HUES64 (cell line): ENCODE measurements around the gene CYLD.

Experiments
- H3K27ac ChIP-seq: 2 replicates; pipeline ENCODE4 v1.7.0; 2013; ENCODE audit warnings: low read depth, low read length, inconsistent platforms
- H3K27me3 ChIP-seq: 2 replicates; pipeline ENCODE4 v1.6.1; 2013; ENCODE audit warnings: mild to moderate bottlenecking, low read length; ENCODE audit not compliant: insufficient read depth
- H3K36me3 ChIP-seq: 2 replicates; pipeline ENCODE4 v1.6.1; 2013; ENCODE audit warnings: mild to moderate bottlenecking, low read length; ENCODE audit not compliant: insufficient read depth
- H3K4me1 ChIP-seq: 2 replicates; pipeline ENCODE4 v1.6.1; 2013; ENCODE audit warnings: mild to moderate bottlenecking, low read length, moderate library complexity; ENCODE audit not compliant: insufficient read depth
- H3K4me3 ChIP-seq: 2 replicates; pipeline ENCODE4 v1.5.1; 2013; ENCODE audit warnings: mild to moderate bottlenecking, low read length, moderate library complexity
- H3K9ac ChIP-seq: 2 replicates; pipeline ENCODE4 v1.6.1; 2013; ENCODE audit warnings: mild to moderate bottlenecking, low read depth, low read length
- H3K9me3 ChIP-seq: 2 replicates; pipeline ENCODE4 v1.6.1; 2013; ENCODE audit warnings: low read depth, low read length; ENCODE audit not compliant: insufficient read depth
- WGBS: fragments of 150-250, 120-280 bp; methylation state at CpG from one replicate; pipeline ENCODE4 v1.1.7; 2013; ENCODE audit warnings: missing lambda C conversion rate; 5-methylcytosine and 5-hydroxymethylcytosine counted together

CYLD gene

GRCh38 chr16:50742576-50743200 is 802 bp downstream of the CYLD start:
- Histone ChIP-seq H3K27ac (no peak overlapping the region; the same call in 1 of the 2 replicates), H3K27me3 (no peaks in the 10 kb centered on the region), H3K36me3 (no peaks in the 10 kb centered on the region), H3K4me1 (peaks cover 20% of the 10 kb centered on the region), H3K9ac (peak overlapping the region; percentile 38; the same call in 1 of the 2 replicates), H3K9me3 (no peaks in the 10 kb centered on the region), H3K4me3 (peak overlapping the region; percentile 73)
- 1% methylated on average over 23 of the region's 28 CpGs for WGBS

- Histone ChIP-seq H3K36me3 (no peaks in the 10 kb centered on the region), H3K27ac (no peak overlapping the region), H3K27me3 (no peaks in the 10 kb centered on the region), H3K9me3 (no peaks in the 10 kb centered on the region), H3K9ac (no peak overlapping the region), H3K4me1 (peaks cover 20% of the 10 kb centered on the region), H3K4me3 (0 out of 2 replicates have a peak overlapping the region, but pooled peaks have one; percentile 3)
- 71% methylated on average over 1 of the region's 3 CpGs for WGBS
These were observed 1.8 kb downstream of the CYLD start for GRCh38 chr16:50743581-50744225.

GRCh38 chr16:50744881-50745280 is 3.0 kb downstream of the CYLD start:
- 75% methylated on average over 2 of the region's 3 CpGs for WGBS
- no peaks in the 10 kb centered on the region for H3K27me3 ChIP-seq
- H3K4me3 ChIP-seq = 0 out of 2 replicates have a peak overlapping the region, but pooled peaks have one; percentile 3
- peaks cover 20% of the 10 kb centered on the region for H3K4me1 ChIP-seq
- no peaks in the 10 kb centered on the region for H3K9me3 ChIP-seq
- H3K27ac ChIP-seq = no peak overlapping the region; the same call in 1 of the 2 replicates
- H3K9ac ChIP-seq = no peak overlapping the region
- H3K36me3 ChIP-seq = no peaks in the 10 kb centered on the region

GRCh38 chr16:50745940-50746339 is 4.1 kb downstream of the CYLD start:
- Histone ChIP-seq H3K9me3 (no peaks in the 10 kb centered on the region), H3K36me3 (no peaks in the 10 kb centered on the region), H3K4me3 (no peak overlapping the region), H3K27me3 (no peaks in the 10 kb centered on the region), H3K4me1 (peaks cover 20% of the 10 kb centered on the region), H3K9ac (no peak overlapping the region), H3K27ac (no peak overlapping the region)
- 89% methylated on average over 4 of the region's 4 CpGs for WGBS

GRCh38 chr16:50747207-50747956 is 5.5 kb downstream of the CYLD start:
- no peak overlapping the region for H3K27ac ChIP-seq
- 90% methylated on average over 7 of the region's 7 CpGs for WGBS
- H3K9ac ChIP-seq = no peak overlapping the region
- no peak overlapping the region for H3K4me3 ChIP-seq
- H3K9me3 ChIP-seq = no peaks in the 10 kb centered on the region
- no peaks in the 10 kb centered on the region for H3K27me3 ChIP-seq
- peaks cover 20% of the 10 kb centered on the region for H3K4me1 ChIP-seq
- no peaks in the 10 kb centered on the region for H3K36me3 ChIP-seq

GRCh38 chr16:50751528-50751927 is 9.6 kb downstream of the CYLD start:
- peaks cover 3% of the 10 kb centered on the region; the same call in 1 of the 2 replicates for H3K36me3 ChIP-seq
- WGBS = 90% methylated on average over 6 of the region's 6 CpGs
- no peak overlapping the region for H3K27ac ChIP-seq
- H3K9ac ChIP-seq = no peak overlapping the region
- no peaks in the 10 kb centered on the region for H3K9me3 ChIP-seq
- H3K4me1 ChIP-seq = no peaks in the 10 kb centered on the region
- H3K4me3 ChIP-seq = no peak overlapping the region
- no peaks in the 10 kb centered on the region for H3K27me3 ChIP-seq

- no peak overlapping the region for H3K27ac ChIP-seq
- 88% methylated on average over 4 of the region's 4 CpGs for WGBS
- H3K27me3 ChIP-seq = no peaks in the 10 kb centered on the region
- H3K9ac ChIP-seq = no peak overlapping the region
- no peaks in the 10 kb centered on the region for H3K9me3 ChIP-seq
- no peak overlapping the region for H3K4me3 ChIP-seq
- H3K4me1 ChIP-seq = no peaks in the 10 kb centered on the region
- peaks cover 3% of the 10 kb centered on the region; the same call in 1 of the 2 replicates for H3K36me3 ChIP-seq
These were observed 10.8 kb downstream of the CYLD start for GRCh38 chr16:50752471-50753235.

GRCh38 chr16:50756473-50756872 is 14.6 kb downstream of the CYLD start:
- Histone ChIP-seq H3K9ac (no peak overlapping the region), H3K9me3 (no peaks in the 10 kb centered on the region), H3K4me3 (no peak overlapping the region), H3K36me3 (peaks cover 3% of the 10 kb centered on the region; the same call in 1 of the 2 replicates), H3K27me3 (no peaks in the 10 kb centered on the region), H3K4me1 (no peaks in the 10 kb centered on the region), H3K27ac (no peak overlapping the region)
- 90% methylated on average over 3 of the region's 3 CpGs for WGBS

GRCh38 chr16:50761267-50761666 is 19.4 kb downstream of the CYLD start:
- 82% methylated on average over 1 of the region's 1 CpG for WGBS
- Histone ChIP-seq H3K27me3 (no peaks in the 10 kb centered on the region), H3K9me3 (peaks cover 5% of the 10 kb centered on the region; the same call in 1 of the 2 replicates), H3K36me3 (no peaks in the 10 kb centered on the region), H3K4me3 (no peak overlapping the region), H3K27ac (no peak overlapping the region), H3K9ac (no peak overlapping the region), H3K4me1 (no peaks in the 10 kb centered on the region)

- H3K4me1 ChIP-seq = no peaks in the 10 kb centered on the region
- H3K9me3 ChIP-seq = peaks cover 9% of the 10 kb centered on the region; the same call in 1 of the 2 replicates
- no peak overlapping the region for H3K27ac ChIP-seq
- H3K36me3 ChIP-seq = no peaks in the 10 kb centered on the region; the same call in 1 of the 2 replicates
- no peak overlapping the region for H3K4me3 ChIP-seq
- 81% methylated on average over 3 of the region's 3 CpGs for WGBS
- H3K9ac ChIP-seq = no peak overlapping the region
- no peaks in the 10 kb centered on the region for H3K27me3 ChIP-seq
These were observed 20.4 kb downstream of the CYLD start for GRCh38 chr16:50762241-50762640.
